HG03175 (cell line): ENCODE data around the gene CRYBA4.
A peak's percentile ranks its signal among the peaks of the same experiment; 100 is the strongest.
"Not testable (repeated sequence)": the region's sequence is repeated elsewhere in the genome, so short reads cannot be mapped to it uniquely, and the experiment has no call there.

ENCODE experiments used
- ATAC-seq: cut with Tn5 transposase; IDR thresholded peaks from one replicate; pipeline ENCODE4 v1.9.1; 2021; ENCODE audit warnings: mild to moderate bottlenecking, moderate library complexity; ENCODE audit not compliant: unreplicated experiment

CRYBA4 gene

DNA sequence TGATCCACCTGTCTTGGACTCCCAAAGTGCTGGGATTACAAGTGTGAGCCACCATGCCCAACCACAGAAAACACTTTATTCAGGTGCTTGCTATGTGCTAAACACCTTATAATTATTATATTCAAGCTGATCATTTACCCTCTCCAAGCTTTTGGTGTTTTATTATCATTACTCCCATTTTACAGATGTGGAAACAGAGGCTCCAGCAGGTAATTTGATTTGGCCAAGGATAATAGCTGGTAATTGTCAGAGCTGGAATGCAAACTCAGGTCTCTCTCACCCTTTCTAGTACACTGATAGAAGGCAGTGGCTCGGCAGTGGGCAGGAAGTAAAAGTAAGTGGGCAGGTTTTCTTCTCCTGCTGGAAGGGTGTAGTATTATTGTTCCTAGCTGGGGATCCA is 28.0 kb upstream of the CRYBA4 start:
- no peak for ATAC-seq

DNA sequence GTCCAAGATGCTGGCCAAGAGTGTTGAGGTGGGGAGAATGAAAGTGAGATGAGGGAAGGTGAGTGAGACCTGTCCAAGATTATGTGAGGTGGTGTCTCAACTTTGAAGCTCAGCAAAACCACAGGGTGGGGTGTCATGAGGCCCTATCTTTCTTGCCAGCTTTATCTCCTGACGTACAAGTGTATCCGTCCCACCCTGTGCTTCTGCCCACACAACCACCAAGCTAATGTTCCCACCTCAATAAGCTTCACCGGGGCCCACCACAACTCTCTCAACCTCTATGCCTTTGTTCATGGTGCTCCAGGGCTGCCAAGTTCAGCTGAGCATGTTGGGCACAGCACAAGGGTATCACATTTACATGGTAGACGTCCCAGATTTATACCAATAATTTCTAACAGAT is 24.7 kb upstream of the CRYBA4 start:
- no peak for ATAC-seq

DNA sequence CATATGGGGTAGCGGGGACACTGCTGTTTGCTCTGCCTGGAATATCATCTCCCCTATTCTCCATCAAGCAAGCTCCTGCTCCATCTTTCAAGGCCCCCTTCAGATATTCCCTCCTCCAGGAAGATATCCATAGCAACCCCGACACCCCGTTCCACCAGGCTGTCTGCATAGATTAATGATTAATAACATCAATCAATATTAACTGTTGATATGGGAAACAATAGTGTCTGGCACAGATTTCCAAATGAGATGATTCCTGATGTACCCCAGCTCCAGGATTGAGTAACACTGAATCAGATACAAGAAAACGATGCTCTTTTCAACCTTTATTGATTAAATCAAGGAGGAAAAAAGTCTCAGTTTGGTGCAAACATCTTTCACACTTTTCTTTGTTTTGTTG is 24.3 kb upstream of the CRYBA4 start:
- no peak for ATAC-seq

DNA sequence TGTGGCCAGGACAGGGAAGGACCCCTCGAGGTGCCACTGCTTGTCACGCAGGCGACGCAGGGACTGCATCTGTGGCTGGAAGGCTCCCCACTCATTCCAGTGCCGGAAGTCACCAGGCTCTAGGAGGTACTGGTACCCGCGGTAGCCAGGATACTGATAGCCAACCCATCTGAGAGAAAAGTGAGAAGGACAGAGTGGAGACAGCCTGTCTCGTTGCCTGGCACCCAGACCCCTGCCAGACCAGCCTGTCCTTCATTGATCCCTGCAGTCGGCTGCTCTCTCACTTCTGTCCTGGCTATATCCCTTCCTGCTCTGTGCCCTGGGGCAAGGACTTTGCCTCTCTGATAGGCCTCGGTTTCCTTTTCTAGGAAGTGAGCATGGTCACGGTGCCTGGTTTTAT is 22.3 kb upstream of the CRYBA4 start:
- ATAC-seq: no peak

DNA sequence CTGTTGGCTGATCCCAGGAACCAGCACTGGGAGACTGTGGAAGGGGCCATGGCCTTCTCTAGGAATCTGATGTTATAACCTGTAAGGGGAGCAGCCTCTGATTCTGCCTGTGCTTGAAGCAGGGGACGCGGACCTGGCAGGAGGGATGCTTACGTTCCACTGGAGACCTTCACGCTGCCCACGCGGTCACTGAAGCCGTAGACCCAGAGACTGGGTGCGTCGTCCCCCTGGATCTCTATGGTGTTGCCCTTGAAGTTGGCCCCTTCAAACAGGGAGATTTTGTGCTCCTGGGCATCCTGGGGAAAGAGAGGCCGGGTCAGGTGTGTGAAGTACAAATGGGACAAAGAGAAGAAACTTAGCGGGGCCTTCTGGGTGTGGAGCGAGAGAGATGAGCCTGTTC is 20.0 kb upstream of the CRYBA4 start:
- no peak for ATAC-seq

DNA sequence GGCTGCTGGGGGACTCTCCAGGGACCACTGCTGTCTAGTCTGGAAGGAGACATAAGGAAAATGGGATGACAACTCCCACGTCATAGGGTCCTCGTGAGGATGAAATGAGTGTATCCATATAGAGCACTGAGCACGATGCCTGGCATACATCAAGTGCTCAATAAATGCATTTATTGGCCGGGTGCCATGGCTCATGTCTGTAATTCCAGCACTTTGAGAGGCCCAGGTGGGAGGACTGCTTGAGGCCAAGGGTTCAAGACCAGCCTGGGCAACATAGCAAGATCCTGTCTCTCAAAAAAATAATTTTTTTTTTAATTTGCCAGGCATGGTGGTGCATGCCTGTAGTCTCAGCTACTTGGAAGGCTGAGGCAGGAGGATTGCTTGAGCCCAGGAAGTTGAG is 19.6 kb upstream of the CRYBA4 start:
- ATAC-seq: no peak

DNA sequence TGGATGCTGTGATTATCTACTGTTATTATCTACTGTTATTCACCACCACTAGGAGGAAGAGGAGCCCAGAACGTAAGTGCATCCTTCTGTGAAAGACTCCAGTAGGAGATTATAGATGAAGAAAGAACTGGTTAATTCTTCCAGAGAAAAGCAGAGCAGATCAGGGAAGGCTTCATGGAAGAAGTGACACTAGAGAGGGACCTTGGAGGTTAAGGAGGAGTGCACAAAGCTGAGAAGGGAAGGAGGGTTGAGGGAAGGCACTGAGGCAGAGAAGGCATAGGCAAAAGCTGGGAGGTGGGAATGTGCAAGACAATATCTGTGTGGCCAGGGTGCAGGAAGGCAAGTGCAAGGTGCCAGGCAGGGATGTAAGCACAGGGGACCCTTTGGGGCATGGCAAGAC is 17.4 kb upstream of the CRYBA4 start:
- ATAC-seq: no peak

DNA sequence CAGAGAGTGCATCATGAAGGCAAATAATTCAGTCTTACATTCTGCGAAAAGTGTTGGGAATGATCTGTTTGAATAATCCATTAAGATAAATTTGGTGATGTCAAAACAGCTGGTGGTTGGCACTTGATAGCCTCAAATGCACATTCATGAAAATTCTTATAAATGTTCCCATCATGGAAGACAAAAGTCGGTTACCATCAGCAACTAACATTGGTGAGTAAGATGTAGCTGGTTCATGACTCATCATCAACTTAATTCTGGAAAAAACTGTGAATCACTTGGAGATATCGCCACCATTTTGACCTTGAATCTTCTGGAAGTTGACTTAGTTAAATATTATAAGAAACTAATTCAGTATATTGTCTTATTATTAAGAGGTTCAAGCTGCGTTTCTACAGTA is 15.2 kb upstream of the CRYBA4 start:
- ATAC-seq: no peak

DNA sequence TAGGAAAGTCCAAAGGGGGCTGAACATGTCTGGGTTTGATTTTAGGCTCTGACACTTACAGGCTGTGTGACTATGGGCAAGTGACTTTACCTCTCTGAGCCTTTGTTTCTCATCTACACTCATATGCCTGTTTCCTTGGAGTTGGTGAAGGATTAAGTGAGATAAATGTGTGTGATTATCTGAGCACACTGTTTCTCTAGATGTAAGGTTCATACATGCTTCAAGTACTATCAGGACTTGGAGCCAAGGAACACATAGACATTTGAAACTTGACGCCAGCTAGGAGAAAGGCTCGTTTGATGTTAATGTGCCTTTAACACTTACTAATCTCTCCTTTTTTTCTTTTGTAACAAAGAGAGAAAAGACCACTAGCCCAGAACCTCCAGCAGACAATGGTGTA is 13.6 kb upstream of the CRYBA4 start:
- ATAC-seq: no peak

DNA sequence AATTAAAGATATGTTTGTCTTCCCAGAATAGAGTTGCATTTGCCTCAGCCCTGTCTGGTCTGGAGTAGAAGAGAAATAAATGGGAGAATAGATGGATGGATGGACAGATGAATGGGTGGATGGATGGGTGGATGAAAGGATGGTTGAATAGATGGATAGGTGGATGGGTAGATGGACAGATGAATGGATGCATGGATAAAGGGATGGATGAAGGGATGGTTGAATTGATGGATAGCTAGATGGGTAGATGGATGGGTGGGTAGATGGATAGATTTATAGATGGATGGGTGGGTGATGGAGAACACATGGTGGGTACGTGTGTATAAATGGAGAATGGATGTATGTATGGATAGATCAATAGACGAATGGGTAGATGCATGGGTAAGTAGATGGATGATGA is 12.5 kb upstream of the CRYBA4 start:
- ATAC-seq: no peak

DNA sequence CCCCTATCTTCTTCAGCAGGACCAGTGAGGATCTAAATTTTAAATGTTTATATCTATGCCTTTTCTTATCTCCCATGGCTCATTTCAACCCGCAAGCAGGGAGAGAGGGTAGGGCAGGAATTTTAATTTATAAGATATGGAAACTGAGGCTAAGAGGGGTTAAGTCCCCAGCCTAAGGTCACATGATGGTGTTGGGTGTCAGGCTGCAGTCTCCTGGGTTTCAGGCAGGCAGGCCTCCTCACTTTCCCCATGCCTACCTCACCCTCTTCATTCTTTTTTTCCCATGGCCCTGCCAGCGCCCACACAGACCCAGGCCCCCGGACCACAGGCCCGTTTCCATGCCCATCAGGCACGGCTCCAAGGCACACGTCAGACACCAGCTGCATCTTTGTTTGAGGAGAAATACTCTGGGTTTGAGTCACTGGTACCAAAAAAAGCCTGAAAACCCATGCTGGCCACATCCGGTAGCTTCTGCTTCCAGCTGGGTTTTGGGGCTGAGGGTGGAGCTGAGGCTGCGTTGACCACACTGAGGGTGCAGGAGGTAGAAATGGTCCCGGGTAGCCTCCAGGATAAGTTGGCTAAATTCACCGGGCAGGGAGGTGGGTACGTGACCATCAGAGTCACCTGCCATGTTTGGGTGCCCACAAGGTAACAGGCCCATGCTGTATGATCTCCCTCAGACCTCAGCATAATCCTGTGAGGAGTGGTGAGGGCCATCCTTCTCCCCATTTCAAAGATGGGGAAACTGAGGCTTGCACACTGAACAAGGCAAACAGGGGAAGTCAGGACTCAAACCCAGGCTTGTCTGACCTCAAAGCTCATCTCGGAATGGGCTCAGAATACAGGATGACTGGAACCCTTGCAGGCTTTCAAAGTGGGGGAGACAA is 11.4 kb upstream of the CRYBA4 start:
- peak; percentile 74 for ATAC-seq

DNA sequence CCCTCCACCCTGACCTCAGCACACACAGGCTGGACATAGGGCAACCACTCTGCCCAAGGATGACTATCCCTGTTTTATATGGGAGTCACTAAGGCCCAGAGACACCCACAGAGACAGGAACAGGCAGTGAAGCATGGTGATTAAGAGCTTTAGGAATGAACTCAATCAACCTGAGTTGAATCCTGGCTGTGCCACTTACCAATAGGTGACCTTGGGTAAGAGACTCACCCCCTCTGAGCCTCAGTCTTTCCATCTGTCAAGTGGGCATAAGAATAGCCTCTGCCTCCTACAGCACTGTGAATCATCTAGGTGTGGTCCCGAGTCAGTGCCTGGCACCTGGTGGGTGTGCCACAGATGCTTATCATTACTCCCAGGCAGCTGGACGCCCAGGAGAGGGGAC is 10.8 kb upstream of the CRYBA4 start:
- ATAC-seq: no peak

DNA sequence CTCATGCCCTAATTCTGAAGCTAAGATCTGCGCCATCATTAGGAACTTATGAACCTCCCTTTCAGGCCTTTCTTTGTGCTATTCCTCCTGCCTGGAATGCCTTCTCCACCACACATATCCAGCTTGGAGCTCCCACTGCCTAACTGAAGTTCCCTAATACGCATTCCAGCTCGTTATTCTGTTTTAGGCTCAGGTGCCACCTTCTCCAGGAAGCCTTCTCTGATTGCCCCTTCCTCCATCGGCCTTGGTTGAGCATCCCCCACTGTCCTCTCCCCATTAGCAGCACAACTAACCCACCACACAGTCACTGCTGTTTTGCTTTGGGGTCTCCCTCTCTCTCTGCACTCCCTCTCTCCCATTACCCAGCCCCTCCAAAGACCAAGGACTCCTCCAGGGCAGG is 9.1 kb upstream of the CRYBA4 start:
- ATAC-seq: no peak

DNA sequence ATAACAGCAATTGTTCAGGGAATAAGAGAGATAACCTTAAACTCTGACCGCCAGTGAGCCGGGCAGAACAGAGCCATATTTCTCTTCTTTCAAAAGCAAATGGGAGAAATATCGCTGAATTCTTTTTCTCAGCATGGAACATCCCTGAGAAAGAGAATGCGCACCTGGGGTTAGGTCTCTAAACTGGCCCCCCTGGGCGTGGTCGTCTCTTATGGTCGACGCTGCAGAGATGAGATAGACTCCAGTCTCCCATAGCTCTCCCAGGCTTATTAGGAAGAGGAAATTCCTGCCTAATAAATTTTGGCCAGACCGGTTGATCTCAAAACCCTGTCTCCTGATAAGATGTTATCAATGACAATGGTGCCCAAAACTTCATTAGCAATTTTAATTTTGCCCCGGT is 8.0 kb upstream of the CRYBA4 start:
- not testable (repeated sequence) for ATAC-seq

DNA sequence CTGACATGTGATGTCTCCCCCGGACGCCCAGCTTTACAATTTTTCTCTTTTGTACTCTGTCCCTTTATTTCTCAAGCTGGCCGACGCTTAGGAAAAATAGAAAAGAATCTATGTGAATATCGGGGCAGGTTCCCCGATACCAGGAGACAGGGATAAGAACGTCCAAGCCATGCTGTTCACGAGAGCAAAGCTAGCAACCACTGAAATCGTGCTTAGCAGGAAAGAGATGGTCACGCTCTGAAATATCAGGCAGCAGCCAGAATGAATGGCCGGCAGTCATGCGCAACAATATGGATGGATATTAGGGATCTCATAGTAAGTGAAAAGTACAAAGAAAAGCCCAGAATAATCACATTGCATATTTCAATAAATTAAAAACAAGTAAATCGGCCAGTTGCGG is 7.4 kb upstream of the CRYBA4 start:
- no peak for ATAC-seq

DNA sequence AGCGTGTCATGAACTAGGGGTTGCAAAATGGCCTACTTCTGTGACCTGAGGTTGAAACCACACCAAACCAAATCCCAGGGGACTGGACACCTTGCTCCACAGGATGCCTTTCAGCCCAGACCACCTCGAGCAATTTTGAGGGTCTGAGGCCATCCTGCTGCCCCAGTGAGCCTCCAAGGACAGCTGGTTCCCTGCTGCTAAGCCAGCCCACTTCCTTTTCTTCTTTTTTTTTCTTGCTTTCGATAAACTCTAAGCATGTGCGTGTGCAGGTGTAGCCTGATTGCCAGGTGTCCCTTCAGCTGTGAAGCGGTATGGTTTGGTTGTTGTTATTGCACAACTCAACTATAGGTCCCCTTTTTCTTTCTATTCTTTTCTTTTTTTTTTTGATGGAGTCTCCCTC is 6.6 kb upstream of the CRYBA4 start:
- peak; percentile 53 for ATAC-seq

DNA sequence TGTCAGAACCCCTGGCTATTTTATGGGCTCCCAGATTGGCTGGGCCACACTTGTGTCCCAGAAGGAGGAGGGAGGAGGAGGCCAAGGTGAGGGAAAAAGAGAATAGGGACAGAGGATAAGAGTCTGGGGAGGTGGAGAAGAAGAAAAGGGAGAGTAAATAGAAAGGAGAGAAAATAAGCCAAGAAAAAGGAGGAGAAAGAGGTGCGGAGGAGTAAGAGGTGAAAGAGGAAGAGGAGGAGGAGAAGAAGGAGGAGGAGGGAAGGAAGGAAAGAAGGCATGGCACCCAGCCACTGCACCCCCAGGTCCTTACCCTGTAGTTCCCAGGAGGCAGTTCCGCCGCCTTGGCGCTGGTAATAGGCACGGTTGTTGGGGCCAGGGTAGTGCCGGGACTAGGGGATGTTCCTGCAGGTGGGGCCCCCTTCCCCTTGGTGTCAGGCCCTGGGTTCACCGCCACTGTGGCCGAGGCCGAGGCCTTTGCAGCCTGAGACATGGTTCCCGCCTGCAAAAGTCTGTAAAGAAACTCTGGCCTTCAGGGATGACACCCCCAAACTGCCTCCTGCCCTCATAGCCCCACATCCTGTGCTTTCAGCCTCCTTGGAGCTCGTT is 5.8 kb upstream of the CRYBA4 start:
- no peak for ATAC-seq

DNA sequence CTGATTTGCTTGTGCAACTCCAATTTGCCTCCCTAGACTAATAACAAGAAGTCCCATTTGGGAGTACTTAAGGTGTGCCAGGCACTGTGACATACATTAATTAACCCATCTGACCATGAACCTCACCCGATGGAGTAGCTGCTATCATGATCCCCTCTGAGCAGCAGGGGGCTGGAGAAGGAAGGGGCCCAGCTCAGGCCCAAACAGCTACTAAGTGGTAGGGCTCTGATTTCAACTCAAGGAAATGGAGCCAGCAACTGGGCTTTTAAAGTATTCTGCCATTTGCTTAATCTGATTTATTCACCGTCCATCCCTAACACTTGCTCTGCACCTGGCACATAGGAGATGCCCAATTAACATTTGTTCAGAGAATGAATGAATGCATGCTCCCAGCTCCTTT is 5.1 kb upstream of the CRYBA4 start:
- ATAC-seq: no peak

DNA sequence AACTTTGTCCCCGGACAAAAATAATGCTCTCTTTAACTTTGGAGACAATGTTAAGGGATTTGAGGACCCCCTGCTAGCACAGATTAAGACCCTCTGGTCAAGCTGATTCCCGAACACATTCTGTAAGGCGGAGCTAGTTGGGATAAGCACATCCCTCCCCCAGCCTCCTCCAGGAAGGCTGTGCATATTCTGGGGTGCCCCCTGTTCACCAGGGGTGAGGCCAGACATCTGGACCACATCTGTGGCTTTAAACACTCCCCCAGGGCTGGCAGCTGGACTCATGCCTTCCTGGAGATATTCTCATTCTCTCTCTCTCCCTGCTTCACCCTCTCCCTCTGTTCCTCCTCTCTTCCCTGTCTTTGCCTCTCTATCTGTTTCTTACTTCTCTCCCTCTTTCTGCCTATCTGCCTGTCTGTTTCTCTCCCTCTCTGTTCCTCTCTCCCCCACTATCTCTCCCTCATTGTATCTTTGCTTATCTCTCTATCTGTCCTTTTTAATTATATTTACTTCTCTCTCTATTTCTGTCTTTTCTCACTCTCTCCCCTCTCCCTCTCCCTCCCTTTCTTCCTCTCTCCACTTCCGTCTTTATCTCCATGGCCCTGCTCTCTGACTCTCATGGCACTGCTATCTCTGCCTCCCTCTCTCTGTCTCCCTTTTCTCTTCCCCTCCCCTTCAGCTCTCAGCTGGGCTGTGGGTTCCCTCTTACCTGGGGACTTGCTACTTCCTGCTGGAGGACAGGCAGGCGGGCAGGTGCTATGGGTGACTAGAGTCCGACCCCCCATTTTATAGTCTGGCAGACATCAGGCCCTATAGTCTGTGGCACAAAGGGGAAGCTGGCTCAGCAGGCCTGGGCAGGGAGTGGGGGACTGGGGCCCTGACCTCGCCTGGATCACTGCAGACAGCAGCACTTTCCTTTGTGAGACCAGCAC is 4.2 kb upstream of the CRYBA4 start, which contains the start of gene CRYBB1:
Gene CRYBB1 (minus strand): TSS at position 757 of the 929 bp plus-strand sequence. CDS start 1,708 bp downstream, outside the sequence.
- ATAC-seq: no peak

DNA sequence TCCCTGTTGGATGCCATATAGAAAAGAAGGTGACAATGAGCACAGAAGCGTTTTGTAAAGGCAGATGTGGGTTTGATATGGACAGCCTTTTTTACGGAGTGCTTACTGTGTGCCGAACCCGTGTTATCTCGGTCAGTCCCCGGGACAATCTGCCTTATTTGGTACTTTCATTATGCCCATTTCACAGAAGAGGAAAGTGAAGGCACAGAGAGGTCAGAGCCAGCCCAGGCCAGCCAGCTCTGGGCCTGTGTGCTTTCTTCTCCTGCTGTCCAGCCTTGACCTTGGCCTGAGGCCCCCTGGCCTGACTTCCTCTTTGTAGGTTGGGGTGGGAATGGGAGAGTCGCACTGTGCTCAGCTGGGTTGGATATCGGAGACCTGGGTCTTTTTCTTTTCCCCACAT is 3.3 kb upstream of the CRYBA4 start:
- no peak for ATAC-seq

DNA sequence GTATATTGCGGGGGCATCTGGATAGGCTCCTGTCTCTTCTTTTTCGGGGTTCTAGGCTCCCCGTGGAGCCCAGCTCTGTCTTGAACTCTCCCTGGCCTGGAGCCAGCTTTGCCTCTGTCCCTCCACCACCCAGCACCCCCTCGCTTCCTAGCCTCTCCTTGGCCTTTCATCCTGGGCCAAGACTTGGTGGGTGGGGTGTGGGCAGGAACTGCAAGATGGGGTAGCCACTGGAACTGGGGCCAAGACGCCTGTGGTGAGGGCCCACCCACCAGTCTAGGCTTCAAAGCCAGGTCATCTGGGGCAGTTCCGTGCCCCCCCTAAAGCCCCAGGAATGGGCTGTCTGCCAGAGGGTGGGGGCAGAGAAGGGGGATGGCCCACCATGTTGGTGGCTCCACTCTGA is 2.3 kb upstream of the CRYBA4 start:
- no peak for ATAC-seq
